ENCODE results near the gene KRT6C.

GRCh38 chr12:52521568-52522266, 48.1 kb upstream of the KRT6C start:
- TF ChIP-seq CTCF (IDR thresholded peaks at IDR 0.05) = no peak
- no peak for TF ChIP-seq POLR2A (IDR thresholded peaks at IDR 0.05)

Measured in right lobe of liver (tissue), 4 donors.